ENCODE data around the gene ASF1A. TPM values are rescaled to one million over a fixed set of nuclear protein-coding genes. Genes with fewer than 3 reads are reported as not detected.

Gene ASF1A
- total RNA-seq (10 to 100 TPM in 3 of 6 donors, 1 to 10 TPM in 3; 4.5 to 13.9 (median 9.6) TPM), polyA plus RNA-seq (1 to 10 TPM; 6.5 to 8.3 TPM)

DNA sequence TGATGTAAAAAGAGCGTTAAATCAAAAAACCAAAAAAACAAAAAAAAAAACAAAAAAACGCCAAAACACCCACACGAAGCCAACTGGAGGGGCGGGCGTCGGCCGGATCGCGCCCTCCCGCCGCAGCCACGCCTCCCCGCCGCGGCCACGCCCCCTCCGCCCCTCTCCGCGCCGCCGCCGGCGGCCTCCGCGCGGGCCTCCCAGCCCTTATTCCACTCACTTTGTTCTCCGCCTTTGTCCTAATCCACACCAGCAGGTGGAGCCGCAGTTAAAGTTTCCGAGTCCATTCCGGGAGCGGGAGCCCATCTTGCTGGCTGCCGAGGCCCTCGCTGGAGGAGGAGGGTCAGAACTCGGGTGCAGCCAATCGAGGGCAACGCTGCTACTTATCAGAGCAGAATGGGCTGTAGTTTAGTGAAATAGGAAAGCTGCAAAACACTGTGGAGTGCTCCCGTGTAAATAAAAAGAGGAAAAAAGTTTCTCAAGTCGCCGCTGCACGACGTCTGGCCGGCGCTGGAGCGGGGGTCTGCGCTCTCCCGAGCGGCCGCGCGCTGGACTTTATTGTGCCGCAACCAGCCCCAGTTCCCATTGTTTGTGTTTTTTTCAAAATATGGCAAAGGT lies at the start of gene ASF1A:
TSS of gene ASF1A (plus strand) at position 346 of the 618 bp plus-strand sequence. CDS start at position 608, 262 bp downstream.
- TF ChIP-seq, protein P1, sequence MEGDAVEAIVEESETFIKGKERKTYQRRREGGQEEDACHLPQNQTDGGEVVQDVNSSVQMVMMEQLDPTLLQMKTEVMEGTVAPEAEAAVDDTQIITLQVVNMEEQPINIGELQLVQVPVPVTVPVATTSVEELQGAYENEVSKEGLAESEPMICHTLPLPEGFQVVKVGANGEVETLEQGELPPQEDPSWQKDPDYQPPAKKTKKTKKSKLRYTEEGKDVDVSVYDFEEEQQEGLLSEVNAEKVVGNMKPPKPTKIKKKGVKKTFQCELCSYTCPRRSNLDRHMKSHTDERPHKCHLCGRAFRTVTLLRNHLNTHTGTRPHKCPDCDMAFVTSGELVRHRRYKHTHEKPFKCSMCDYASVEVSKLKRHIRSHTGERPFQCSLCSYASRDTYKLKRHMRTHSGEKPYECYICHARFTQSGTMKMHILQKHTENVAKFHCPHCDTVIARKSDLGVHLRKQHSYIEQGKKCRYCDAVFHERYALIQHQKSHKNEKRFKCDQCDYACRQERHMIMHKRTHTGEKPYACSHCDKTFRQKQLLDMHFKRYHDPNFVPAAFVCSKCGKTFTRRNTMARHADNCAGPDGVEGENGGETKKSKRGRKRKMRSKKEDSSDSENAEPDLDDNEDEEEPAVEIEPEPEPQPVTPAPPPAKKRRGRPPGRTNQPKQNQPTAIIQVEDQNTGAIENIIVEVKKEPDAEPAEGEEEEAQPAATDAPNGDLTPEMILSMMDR (IDR thresholded peaks at IDR 0.05), result peak; percentile 22 to 38 (median 28)
- ATAC-seq, result peak; percentile 86 to 94 (median 89)
- 0 to 1% methylated on average over 51 of the region's 51 CpGs for WGBS, 2 donors
- FAIRE-seq, result no peak
- Histone ChIP-seq H3K4me3 (peak within 1 kb of the TSS; percentile 86 to 98 (median 86)), H3K27me3 (no peaks in the 10 kb centered on the region), H3K36me3 (no peaks in the 10 kb centered on the region), H3K4me1 (peaks cover 4 to 19% (median 7%) of the 10 kb centered on the region in 3 donors), H3K27ac (peak within 1 kb of the TSS; percentile 70 to 96 (median 92)), H3K9me3 (no peaks in the 10 kb centered on the region)
- peak; percentile 95 to 98 (median 97) for DNase-seq
- intact Hi-C loops (cut with DNase I), result no loop called here

DNA sequence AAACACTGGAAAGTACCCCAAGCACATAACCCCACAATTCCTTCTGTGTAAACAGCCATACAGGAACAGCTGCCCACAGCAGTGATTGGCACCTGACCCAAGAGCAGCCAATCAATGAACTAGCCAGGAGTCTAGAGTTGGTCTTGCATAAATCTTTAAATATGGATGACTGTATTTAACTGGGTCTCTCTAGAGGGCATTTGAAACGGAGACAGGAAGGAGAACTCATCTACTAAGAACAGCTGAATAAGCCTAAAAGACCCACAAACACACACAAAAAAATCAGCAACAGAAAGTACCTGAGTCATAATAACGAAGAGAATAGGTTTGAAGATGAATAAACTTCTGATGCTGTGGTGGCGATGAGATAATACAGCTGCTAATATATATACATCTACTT lies 49.0 kb upstream of the ASF1A start:
- DNase-seq (no peak), FAIRE-seq (no peak), ATAC-seq (no peak)
- TF ChIP-seq, protein P1 (IDR thresholded peaks at IDR 0.05), result no peak
- no peak overlapping the region for H3K27ac ChIP-seq
- H3K4me1 ChIP-seq, result no peaks in the 10 kb centered on the region
- H3K36me3 ChIP-seq, result no peaks in the 10 kb centered on the region
- H3K9me3 ChIP-seq, result no peaks in the 10 kb centered on the region
- intact Hi-C loops (cut with DNase I), result no loop called here
- H3K27me3 ChIP-seq, result no peaks in the 10 kb centered on the region
- H3K4me3 ChIP-seq, result no peak overlapping the region
- WGBS, 2 donors, result 94 to 98% methylated on average over 3 of the region's 3 CpGs

DNA sequence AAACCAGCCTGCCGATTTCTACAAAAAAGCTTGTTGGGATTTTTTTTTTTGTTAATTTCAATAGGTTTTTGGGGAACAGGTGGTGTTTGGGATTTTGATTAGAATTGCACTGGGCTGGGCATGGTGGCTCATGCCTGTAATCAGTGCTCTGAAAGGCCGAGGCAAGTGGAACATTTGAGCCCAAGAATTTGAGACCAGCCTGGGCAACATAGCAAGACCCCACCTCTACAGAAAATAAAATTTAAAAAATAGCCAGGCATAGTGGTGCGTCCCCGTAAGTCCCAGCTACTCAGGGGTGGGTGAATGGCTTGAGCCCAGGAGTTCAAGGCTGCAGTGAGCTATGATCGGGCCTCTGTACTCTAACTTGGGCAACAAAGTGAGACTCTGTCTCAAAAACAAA lies 40.5 kb upstream of the ASF1A start:
- 96 to 99% methylated on average over 5 of the region's 5 CpGs for WGBS, 2 donors
- no peak for DNase-seq
- TF ChIP-seq, protein P1 (IDR thresholded peaks at IDR 0.05), result no peak
- intact Hi-C loops (cut with DNase I), result no loop called here
- no peak overlapping the region for H3K27ac ChIP-seq
- H3K27me3 ChIP-seq, result no peaks in the 10 kb centered on the region
- no peak overlapping the region for H3K4me3 ChIP-seq
- no peaks in the 10 kb centered on the region for H3K36me3 ChIP-seq
- no peaks in the 10 kb centered on the region for H3K4me1 ChIP-seq
- ATAC-seq, result no peak
- no peaks in the 10 kb centered on the region for H3K9me3 ChIP-seq
- FAIRE-seq, result no peak

DNA sequence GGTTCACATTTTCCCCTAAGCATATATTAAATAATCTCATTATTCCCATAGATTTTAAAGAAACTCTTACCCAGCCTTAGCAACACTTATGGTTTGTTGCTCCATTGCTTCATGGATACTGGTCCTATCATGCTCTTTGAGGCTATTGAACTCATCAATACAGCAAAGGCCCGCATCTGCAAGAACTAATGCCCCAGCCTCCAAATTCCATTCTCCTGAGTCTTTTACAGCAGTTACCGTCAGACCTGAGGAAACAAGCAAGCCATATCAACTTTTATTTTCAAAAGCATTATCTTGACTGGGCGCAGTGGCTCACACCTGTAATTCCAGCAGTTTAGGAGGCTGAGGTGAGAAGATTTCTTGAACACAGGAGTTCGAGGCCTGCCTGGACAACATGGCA lies 37.7 kb upstream of the ASF1A start:
- TF ChIP-seq, protein P1 (IDR thresholded peaks at IDR 0.05), result no peak
- no peaks in the 10 kb centered on the region for H3K27me3 ChIP-seq
- ATAC-seq, result no peak
- no peaks in the 10 kb centered on the region for H3K4me1 ChIP-seq
- no peaks in the 10 kb centered on the region for H3K9me3 ChIP-seq
- 92% methylated on average over 4 of the region's 4 CpGs for WGBS, 2 donors
- no peaks in the 10 kb centered on the region for H3K36me3 ChIP-seq
- no peak for DNase-seq
- no peak overlapping the region for H3K4me3 ChIP-seq
- H3K27ac ChIP-seq, result no peak overlapping the region
- FAIRE-seq, result no peak
- intact Hi-C loops (cut with DNase I), result no loop called here

DNA sequence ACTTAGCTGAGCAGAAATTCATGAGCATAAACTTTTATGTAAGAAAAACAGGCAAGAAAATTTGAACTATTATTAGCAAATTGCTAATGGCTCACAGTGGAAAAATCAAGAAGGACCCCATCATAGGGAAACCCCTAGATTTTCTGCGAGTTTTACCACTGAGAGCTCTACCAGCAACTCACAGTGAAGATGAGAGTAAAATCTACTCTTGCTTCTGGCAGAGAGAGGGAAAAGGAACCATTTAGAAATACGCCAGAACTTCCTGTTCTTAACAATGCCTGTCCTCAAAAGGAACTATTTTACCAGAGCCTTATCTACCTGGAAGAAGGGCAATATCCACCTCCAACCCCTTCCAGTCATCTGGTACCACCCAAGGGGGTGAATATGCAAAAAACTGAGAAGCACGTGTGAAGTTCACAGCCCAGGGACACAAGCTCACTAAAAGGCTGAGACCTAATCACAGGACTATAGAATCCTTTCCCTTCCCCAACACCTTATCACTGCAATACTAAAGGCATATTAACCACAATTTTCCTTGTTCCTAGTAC lies 34.4 kb upstream of the ASF1A start:
- FAIRE-seq (no peak), ATAC-seq (no peak), DNase-seq (no peak)
- Histone ChIP-seq H3K4me1 (no peaks in the 10 kb centered on the region), H3K4me3 (no peak overlapping the region), H3K27ac (no peak overlapping the region), H3K9me3 (no peaks in the 10 kb centered on the region), H3K36me3 (no peaks in the 10 kb centered on the region), H3K27me3 (no peaks in the 10 kb centered on the region)
- WGBS, 2 donors, result 77 to 78% methylated on average over 3 of the region's 3 CpGs
- TF ChIP-seq, protein P1 (IDR thresholded peaks at IDR 0.05), result no peak
- intact Hi-C loops (cut with DNase I), result no loop called here
